Tibial artery (tissue), 4 donors: ENCODE data around the gene ZMIZ1.
A peak's percentile ranks its signal among the peaks of the same experiment; 100 is the strongest.

Experiments
- DNase-seq, 2 donors: peaks; one replicate each; pipeline ENCODE4 v3.0.0-alpha.2; 2019
- H3K27ac ChIP-seq, 2 donors: fragments of 200-600 bp; sonication (generic) in 1 of 2; 1 replicate in 1 of 2; 2 replicates in 1 of 2; pipeline ENCODE4 v1.5.1; 2018 to 2019; ENCODE audit warnings: mild to moderate bottlenecking in 1 of 2
- H3K27me3 ChIP-seq, 2 donors: fragments of 200-600 bp; sonication (generic) in 1 of 2; one replicate each; pipeline versions ENCODE4 v1.5.1 to v1.6.0; 2016 to 2019
- H3K36me3 ChIP-seq, 3 donors: fragments of 200-600 bp; sonication (generic) in 2 of 3; one replicate each; pipeline ENCODE4 v1.5.1; 2016 to 2019; ENCODE audit warnings: mild to moderate bottlenecking in 2 of 3
- H3K4me1 ChIP-seq, 4 donors: fragments of 200-600 bp; sonication (generic) in 2 of 4; 1 replicate in 3 of 4; 2 replicates in 1 of 4; pipeline ENCODE4 v1.5.1; 2016 to 2019
- H3K4me3 ChIP-seq, 2 donors: fragments of 200-600 bp; sonication (generic) in 1 of 2; 1 replicate in 1 of 2; 2 replicates in 1 of 2; pipeline ENCODE4 v1.5.1; 2018 to 2019; ENCODE audit warnings: mild to moderate bottlenecking in 2 of 2
- H3K9me3 ChIP-seq, 3 donors: fragments of 200-600 bp; sonication (generic) in 1 of 3; one replicate each; pipeline ENCODE4 v1.5.1; 2016 to 2019
- CTCF ChIP-seq, 2 experiments: fragments of 200-600 bp in 1 of 2; fragments of 450-650 bp in 1 of 2; IDR thresholded peaks; one replicate each; pipeline ENCODE4 v1.5.1; 2017 to 2019; ENCODE audit warnings: antibody characterized with exemption in 2 of 2, mild to moderate bottlenecking in 1 of 2, moderate library complexity in 1 of 2
- intact Hi-C: fragments of 100-400 bp; cut with DNase I; formaldehyde crosslinking; loops from one replicate; pipeline ENCODE4 v1.15.0; 2023; ENCODE audit warnings: low total_unique reads

Gene ZMIZ1

GRCh38 chr10:79139124-79139835 is 70.5 kb downstream of the ZMIZ1 start:
- Histone ChIP-seq H3K4me3 (no peak overlapping the region), H3K9me3 (no peaks in the 10 kb centered on the region), H3K27me3 (no peaks in the 10 kb centered on the region), H3K4me1 (peaks cover 3 to 55% (median 35%) of the 10 kb centered on the region in 4 donors), H3K27ac (peak overlapping the region; percentile 68 to 76), H3K36me3 (peaks cover 9 to 34% (median 32%) of the 10 kb centered on the region in 3 donors)
- intact Hi-C loops, result loop anchor here (10.0 kb wide), 1 partner anchor 54 kb away; no protein-coding TSS in a partner anchor
- DNase-seq, result peak; percentile 77 to 84
- TF ChIP-seq CTCF (IDR thresholded peaks at IDR 0.05), result no peak

- Histone ChIP-seq H3K27ac (peak overlapping the region; percentile 68 to 76), H3K9me3 (no peaks in the 10 kb centered on the region), H3K4me1 (peaks cover 3 to 57% (median 37%) of the 10 kb centered on the region in 4 donors), H3K4me3 (no peak overlapping the region), H3K27me3 (no peaks in the 10 kb centered on the region), H3K36me3 (peaks cover 9 to 34% (median 33%) of the 10 kb centered on the region in 3 donors)
- DNase-seq, result no peak
- intact Hi-C loops, result no loop called here
- no peak for TF ChIP-seq CTCF (IDR thresholded peaks at IDR 0.05)
Measured at GRCh38 chr10:79140085-79140793, 71.5 kb downstream of the ZMIZ1 start.

- peaks cover 3 to 63% (median 38%) of the 10 kb centered on the region in 4 donors for H3K4me1 ChIP-seq
- H3K27ac ChIP-seq, result no peak overlapping the region
- no peak overlapping the region for H3K4me3 ChIP-seq
- H3K36me3 ChIP-seq, result peaks cover 9 to 34% (median 33%) of the 10 kb centered on the region in 3 donors
- no peak for TF ChIP-seq CTCF (IDR thresholded peaks at IDR 0.05)
- no peak for DNase-seq
- no peaks in the 10 kb centered on the region for H3K27me3 ChIP-seq
- intact Hi-C loops, result no loop called here
- H3K9me3 ChIP-seq, result no peaks in the 10 kb centered on the region
Measured at GRCh38 chr10:79140855-79141254, 72.1 kb downstream of the ZMIZ1 start.

- peak in 1 of 2 donors; percentile 79 for DNase-seq
- intact Hi-C loops, result no loop called here
Measured at GRCh38 chr10:79142064-79142491, 73.3 kb downstream of the ZMIZ1 start.

More at GRCh38 chr10:79142064-79142491, 73.3 kb downstream of the ZMIZ1 start:
- no peaks in the 10 kb centered on the region for H3K27me3 ChIP-seq
- no peak overlapping the region for H3K4me3 ChIP-seq
- H3K4me1 ChIP-seq, result peaks cover 3 to 66% (median 44%) of the 10 kb centered on the region in 4 donors
- no peak for TF ChIP-seq CTCF (IDR thresholded peaks at IDR 0.05)
- peaks cover 9 to 34% (median 33%) of the 10 kb centered on the region in 3 donors for H3K36me3 ChIP-seq
- no peaks in the 10 kb centered on the region for H3K9me3 ChIP-seq
- H3K27ac ChIP-seq, result peak overlapping the region in 1 of 2 donors; percentile 29
